ENCODE data around the gene NRXN3. TPM values are rescaled to one million over a fixed set of nuclear protein-coding genes. Genes with fewer than 3 reads are reported as not detected.

The NRXN3 gene
- total and polyA plus RNA-seq, 2 donors (not counting 1 experiment from before 2014, with no cell fraction given) = 0.83 to 34.6 TPM

- no peaks in the 10 kb centered on the region for H3K4me1 ChIP-seq (ENCODE audit: control insufficient read depth, extremely low read depth, insufficient read depth, low read length)
- no peaks in the 10 kb centered on the region for H4K20me1 ChIP-seq (ENCODE audit: control insufficient read depth, extremely low read depth, insufficient read depth, low read length)
- no peaks in the 10 kb centered on the region for H3K9me3 ChIP-seq (ENCODE audit: control insufficient read depth, insufficient read depth, low read depth, low read length)
- no peak overlapping the region for H3K27ac ChIP-seq (ENCODE audit: insufficient read depth, low read length)
- no peak overlapping the region for H3K4me3 ChIP-seq (replicated peaks in 1 of 4; ENCODE audit: control extremely low read depth in 1 of 4, insufficient read depth in 1 of 4, low read depth in 3 of 4, low read length in 4 of 4)
- DNase-seq (ENCODE audit: low read depth in 2 of 2) = no peak
- H2AFZ ChIP-seq (ENCODE audit: low read length) = no peak overlapping the region
- no peaks in the 10 kb centered on the region for H3K27me3 ChIP-seq (ENCODE audit: control insufficient read depth, insufficient read depth, low read length)
- H3K36me3 ChIP-seq (ENCODE audit: control insufficient read depth, insufficient read depth, low read length) = no peaks in the 10 kb centered on the region
- H3K4me2 ChIP-seq (ENCODE audit: extremely low read depth, insufficient read depth, low read length) = no peak overlapping the region
- no peak overlapping the region for H3K9ac ChIP-seq (ENCODE audit: insufficient read depth, low read length)
- H3K79me2 ChIP-seq (ENCODE audit: control insufficient read depth, insufficient read depth, low read length) = no peaks in the 10 kb centered on the region
- TF ChIP-seq, protein P1, sequence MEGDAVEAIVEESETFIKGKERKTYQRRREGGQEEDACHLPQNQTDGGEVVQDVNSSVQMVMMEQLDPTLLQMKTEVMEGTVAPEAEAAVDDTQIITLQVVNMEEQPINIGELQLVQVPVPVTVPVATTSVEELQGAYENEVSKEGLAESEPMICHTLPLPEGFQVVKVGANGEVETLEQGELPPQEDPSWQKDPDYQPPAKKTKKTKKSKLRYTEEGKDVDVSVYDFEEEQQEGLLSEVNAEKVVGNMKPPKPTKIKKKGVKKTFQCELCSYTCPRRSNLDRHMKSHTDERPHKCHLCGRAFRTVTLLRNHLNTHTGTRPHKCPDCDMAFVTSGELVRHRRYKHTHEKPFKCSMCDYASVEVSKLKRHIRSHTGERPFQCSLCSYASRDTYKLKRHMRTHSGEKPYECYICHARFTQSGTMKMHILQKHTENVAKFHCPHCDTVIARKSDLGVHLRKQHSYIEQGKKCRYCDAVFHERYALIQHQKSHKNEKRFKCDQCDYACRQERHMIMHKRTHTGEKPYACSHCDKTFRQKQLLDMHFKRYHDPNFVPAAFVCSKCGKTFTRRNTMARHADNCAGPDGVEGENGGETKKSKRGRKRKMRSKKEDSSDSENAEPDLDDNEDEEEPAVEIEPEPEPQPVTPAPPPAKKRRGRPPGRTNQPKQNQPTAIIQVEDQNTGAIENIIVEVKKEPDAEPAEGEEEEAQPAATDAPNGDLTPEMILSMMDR (conservative IDR thresholded peaks at IDR 0.05 in 1 of 2, IDR thresholded peaks at IDR 0.05 in 1 of 2; ENCODE audit: low read depth in 1 of 2, low read length in 2 of 2) = no peak
- no peak for TF ChIP-seq EZH2 (IDR thresholded peaks at IDR 0.05; ENCODE audit: low read length, missing control alignments)
Measured at GRCh38 chr14:78240567-78240966, 70.4 kb downstream of the NRXN3 start.

DNA sequence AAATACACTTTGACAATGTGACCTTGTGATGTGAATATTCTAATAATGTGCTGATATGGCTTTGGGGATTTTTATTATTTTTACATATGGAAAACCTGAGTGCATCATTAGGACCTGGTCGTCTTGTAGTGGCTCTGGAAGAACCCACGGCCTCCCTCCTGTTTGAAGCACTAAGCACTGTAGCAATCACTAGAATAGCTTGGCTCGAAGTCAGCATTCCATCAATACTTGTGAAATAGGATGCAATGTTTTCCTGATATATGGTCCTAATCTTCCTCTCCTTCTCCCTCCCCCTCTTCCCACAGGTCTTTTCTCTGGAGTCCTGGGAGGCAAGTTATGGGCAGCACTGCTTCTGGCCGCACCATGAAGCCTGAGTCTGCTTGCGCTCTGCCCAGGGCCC is 71.9 kb downstream of the NRXN3 start:
- no peak overlapping the region for H3K4me3 ChIP-seq (replicated peaks in 1 of 4; ENCODE audit: control extremely low read depth in 1 of 4, insufficient read depth in 1 of 4, low read depth in 3 of 4, low read length in 4 of 4)
- no peak for DNase-seq (ENCODE audit: low read depth in 2 of 2)
- H3K4me1 ChIP-seq (ENCODE audit: control insufficient read depth, extremely low read depth, insufficient read depth, low read length) = no peaks in the 10 kb centered on the region
- no peaks in the 10 kb centered on the region for H3K36me3 ChIP-seq (ENCODE audit: control insufficient read depth, insufficient read depth, low read length)
- no peaks in the 10 kb centered on the region for H3K27me3 ChIP-seq (ENCODE audit: control insufficient read depth, insufficient read depth, low read length)
- TF ChIP-seq, protein P1 (conservative IDR thresholded peaks at IDR 0.05 in 1 of 2, IDR thresholded peaks at IDR 0.05 in 1 of 2; ENCODE audit: low read depth in 1 of 2, low read length in 2 of 2) = no peak
- TF ChIP-seq EZH2 (IDR thresholded peaks at IDR 0.05; ENCODE audit: low read length, missing control alignments) = no peak
- no peak overlapping the region for H3K4me2 ChIP-seq (ENCODE audit: extremely low read depth, insufficient read depth, low read length)
- H3K79me2 ChIP-seq (ENCODE audit: control insufficient read depth, insufficient read depth, low read length) = no peaks in the 10 kb centered on the region
- H3K9me3 ChIP-seq (ENCODE audit: control insufficient read depth, insufficient read depth, low read depth, low read length) = no peaks in the 10 kb centered on the region
- no peak overlapping the region for H3K27ac ChIP-seq (ENCODE audit: insufficient read depth, low read length)
- H4K20me1 ChIP-seq (ENCODE audit: control insufficient read depth, extremely low read depth, insufficient read depth, low read length) = no peaks in the 10 kb centered on the region
- no peak overlapping the region for H2AFZ ChIP-seq (ENCODE audit: low read length)
- no peak overlapping the region for H3K9ac ChIP-seq (ENCODE audit: insufficient read depth, low read length)

- Histone ChIP-seq H3K27ac (ENCODE audit: insufficient read depth, low read length) (no peak overlapping the region), H4K20me1 (ENCODE audit: control insufficient read depth, extremely low read depth, insufficient read depth, low read length) (no peaks in the 10 kb centered on the region), H3K9ac (ENCODE audit: insufficient read depth, low read length) (no peak overlapping the region), H3K4me3 (replicated peaks in 1 of 4; ENCODE audit: control extremely low read depth in 1 of 4, insufficient read depth in 1 of 4, low read depth in 3 of 4, low read length in 4 of 4) (no peak overlapping the region), H3K9me3 (ENCODE audit: control insufficient read depth, insufficient read depth, low read depth, low read length) (no peaks in the 10 kb centered on the region), H3K4me1 (ENCODE audit: control insufficient read depth, extremely low read depth, insufficient read depth, low read length) (no peaks in the 10 kb centered on the region), H3K4me2 (ENCODE audit: extremely low read depth, insufficient read depth, low read length) (no peak overlapping the region), H3K27me3 (ENCODE audit: control insufficient read depth, insufficient read depth, low read length) (no peaks in the 10 kb centered on the region), H3K36me3 (ENCODE audit: control insufficient read depth, insufficient read depth, low read length) (no peaks in the 10 kb centered on the region), H3K79me2 (ENCODE audit: control insufficient read depth, insufficient read depth, low read length) (no peaks in the 10 kb centered on the region), H2AFZ (ENCODE audit: low read length) (no peak overlapping the region)
- DNase-seq (ENCODE audit: low read depth in 2 of 2) = no peak
- TF ChIP-seq, protein P1 (conservative IDR thresholded peaks at IDR 0.05 in 1 of 2, IDR thresholded peaks at IDR 0.05 in 1 of 2; ENCODE audit: low read depth in 1 of 2, low read length in 2 of 2) = no peak
- TF ChIP-seq EZH2 (IDR thresholded peaks at IDR 0.05; ENCODE audit: low read length, missing control alignments) = no peak
Measured at GRCh38 chr14:78243187-78243586, 73.0 kb downstream of the NRXN3 start.

All from fibroblast of lung (primary cell).